A172 (cell line): ENCODE measurements around the gene TMEM207. TPM values are rescaled to one million over a fixed set of nuclear protein-coding genes. Genes with fewer than 3 reads are reported as not detected.
A peak's percentile ranks its signal among the peaks of the same experiment; 100 is the strongest.
"Not testable (repeated sequence)": the region's sequence is repeated elsewhere in the genome, so short reads cannot be mapped to it uniquely, and the experiment has no call there.

Source experiments
- DNase-seq: peaks from one replicate; pipeline ENCODE4 v3.0.0-alpha.2; 2015; ENCODE audit warnings: low spot score
- total RNA-seq: library from RNA; depleted of rRNA; stranded (reverse); fragments of >200 nt; shearing (Covaris generic); gene quantifications from 2 replicates; pipeline ENCODE4 v1.2.3, GENCODE V29; 2014; rRNA removed

The TMEM207 gene
- 0.21 TPM in 1 of 2 replicates, not detected in the other for total RNA-seq

GRCh38 chr3:190449801-190450200 is at the start of gene TMEM207:
TMEM207 (minus strand) TSS chr3:190449901; CDS start chr3:190449809, 92 bp downstream.
- no peak for DNase-seq

- no peak for DNase-seq
These were observed 49.4 kb upstream of the TMEM207 start for GRCh38 chr3:190499122-190499521.

DNA sequence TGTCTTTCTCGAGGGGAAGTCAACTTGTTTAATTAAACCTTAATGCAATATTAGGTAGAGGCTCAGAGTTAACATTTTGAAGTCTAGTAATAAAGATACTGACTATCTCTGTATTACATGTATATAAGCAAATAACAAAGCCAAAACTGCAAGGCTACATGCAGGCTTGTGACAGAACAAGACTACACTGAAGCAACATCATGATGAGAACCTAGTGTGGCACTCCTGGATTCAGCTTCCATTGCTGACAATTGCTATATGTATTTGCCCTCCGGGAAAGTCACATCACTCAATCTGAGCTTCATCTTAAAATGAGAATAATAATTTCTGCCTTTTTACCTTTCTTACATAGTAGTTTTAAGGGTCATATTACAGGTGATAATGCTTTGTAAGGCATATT is 48.6 kb upstream of the TMEM207 start:
- DNase-seq = no peak

- peak; percentile 11 for DNase-seq
These were observed 48.1 kb upstream of the TMEM207 start for GRCh38 chr3:190497811-190498210.

DNA sequence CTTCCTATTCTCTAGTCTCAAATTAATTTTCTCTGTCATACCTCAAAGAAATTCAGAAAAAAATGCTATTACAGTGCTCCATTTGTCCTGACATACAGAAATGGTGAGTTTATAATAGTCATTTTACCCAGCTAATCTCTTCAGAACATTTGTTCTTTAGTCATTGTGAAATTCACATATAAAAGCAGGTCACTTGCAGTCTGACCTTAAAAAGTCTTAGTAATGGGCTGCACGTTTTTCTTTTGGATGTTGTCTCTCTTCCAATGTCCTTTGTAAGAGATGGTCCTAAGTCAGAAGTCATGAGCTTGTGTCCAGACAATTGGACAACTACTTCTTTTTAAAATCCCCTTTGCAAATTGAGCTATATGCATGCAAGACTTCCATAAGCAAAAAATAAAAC is 47.2 kb upstream of the TMEM207 start:
- DNase-seq = no peak

DNA sequence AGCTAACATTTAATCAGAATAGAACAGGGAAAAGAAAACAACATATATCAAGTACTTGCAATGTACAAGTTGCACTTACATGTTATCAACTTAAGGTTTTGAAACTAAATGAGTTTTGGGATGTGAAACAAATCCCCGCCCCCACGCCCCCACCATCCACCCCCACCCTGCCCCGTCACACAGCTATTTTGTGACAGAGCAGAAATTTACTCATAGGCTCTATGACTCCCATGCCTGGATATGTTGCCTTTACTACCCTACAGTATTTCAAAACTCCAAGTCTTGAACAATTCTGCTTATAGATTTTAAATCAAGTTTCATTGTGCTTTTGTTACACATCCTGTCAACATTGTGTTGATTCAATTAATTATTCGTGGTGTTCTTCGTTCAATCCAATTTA is 46.1 kb upstream of the TMEM207 start:
- no peak for DNase-seq

- no peak for DNase-seq
These were observed 45.7 kb upstream of the TMEM207 start for GRCh38 chr3:190495354-190495753.

DNA sequence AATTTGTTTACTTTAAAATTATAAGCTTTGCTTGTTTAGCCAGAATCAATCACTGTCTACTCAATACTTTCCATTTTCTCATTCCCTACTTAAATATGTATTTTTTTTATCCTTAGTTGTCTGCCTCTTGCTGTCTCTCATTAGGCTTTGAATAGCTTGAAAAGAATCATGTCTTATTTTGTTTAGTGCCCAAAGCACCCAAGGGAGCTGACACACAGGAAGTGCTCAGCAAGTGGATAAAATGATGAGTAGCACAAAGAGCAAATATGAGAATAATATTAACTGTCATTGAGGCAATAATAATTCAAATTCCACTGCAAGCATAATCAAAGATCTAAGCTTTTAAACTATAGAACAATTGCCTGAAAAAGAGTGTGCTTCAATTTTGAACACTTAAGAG is 45.2 kb upstream of the TMEM207 start:
- DNase-seq = no peak

DNA sequence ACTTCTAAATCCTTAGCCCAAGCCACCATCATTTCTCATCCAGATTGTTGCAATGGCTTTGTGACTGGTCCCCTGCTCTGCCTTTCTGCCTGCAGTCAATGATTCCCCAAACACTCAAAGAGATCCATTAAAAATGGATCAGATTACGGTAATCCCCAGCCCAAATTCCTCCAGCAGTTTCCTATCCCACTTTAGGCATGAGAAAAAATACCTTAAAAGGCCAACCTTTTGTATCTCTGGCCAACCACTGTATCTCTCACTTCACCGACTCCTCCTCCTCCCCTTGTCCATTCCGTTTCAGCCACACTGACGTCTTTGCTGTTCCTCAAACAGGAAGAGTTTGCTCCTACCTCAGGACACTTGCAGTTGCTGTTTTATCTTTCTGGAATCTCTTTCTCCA is 43.3 kb upstream of the TMEM207 start:
- no peak for DNase-seq

- no peak for DNase-seq
These were observed 42.4 kb upstream of the TMEM207 start for GRCh38 chr3:190492129-190492528.

DNA sequence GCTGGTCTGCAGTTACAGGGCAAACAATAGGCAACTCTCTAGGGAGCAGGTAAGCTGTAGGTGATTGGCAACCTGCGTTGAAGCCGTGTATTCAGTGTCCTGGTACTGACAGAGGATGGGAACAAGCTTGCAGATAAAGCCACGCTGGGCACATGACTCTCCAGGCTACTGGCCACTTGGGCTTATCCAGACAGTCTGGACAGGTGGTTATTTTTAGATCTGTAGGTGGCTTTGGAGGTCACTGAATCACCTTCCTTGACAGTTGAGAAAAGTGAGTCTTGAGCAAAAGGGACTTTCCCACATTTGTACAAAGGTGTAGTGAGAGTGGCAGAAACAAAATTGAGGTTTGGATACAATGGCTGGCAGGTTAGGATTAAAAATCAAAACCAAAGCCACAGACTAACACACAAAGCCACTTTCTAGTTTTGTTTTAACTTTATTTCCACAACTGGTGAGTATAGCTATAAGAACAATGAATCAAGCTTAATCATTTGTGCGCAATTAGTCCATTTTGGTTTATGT is 41.9 kb upstream of the TMEM207 start:
- DNase-seq = peak; percentile 59

DNA sequence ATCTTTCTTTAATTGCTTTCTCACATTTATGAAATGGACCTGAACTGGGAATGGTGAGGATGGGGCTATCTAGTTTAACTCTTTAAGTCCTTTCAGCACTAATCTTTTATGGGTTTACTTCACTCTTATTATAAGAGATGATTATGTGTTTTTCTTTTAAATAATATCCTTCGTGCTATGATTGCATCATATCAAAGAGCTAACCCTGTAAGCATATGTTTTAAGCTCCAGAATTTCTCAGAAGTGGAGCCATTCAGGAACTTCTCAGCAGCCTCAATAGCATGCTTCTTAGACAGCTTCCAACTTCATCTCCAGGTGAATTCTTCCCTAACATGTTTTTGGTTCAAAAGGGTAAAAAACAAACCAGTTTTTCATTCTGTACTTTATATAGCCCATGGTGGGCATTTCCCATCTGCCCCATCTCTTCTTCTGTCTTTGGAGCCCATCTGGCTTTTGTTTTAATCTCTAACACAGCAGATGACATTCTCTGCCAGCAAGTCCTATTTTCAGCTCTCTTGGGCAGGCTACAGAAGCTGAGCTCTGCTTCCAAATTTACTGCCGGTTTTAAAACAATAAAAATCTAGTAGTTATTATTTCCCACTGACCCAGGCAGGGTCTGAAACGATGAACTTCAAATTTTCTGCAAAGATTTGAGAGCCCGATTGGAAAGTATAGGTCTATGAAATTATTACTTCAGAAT is 37.4 kb upstream of the TMEM207 start:
- no peak for DNase-seq

- no peak for DNase-seq
These were observed 36.8 kb upstream of the TMEM207 start for GRCh38 chr3:190486533-190486864.

DNA sequence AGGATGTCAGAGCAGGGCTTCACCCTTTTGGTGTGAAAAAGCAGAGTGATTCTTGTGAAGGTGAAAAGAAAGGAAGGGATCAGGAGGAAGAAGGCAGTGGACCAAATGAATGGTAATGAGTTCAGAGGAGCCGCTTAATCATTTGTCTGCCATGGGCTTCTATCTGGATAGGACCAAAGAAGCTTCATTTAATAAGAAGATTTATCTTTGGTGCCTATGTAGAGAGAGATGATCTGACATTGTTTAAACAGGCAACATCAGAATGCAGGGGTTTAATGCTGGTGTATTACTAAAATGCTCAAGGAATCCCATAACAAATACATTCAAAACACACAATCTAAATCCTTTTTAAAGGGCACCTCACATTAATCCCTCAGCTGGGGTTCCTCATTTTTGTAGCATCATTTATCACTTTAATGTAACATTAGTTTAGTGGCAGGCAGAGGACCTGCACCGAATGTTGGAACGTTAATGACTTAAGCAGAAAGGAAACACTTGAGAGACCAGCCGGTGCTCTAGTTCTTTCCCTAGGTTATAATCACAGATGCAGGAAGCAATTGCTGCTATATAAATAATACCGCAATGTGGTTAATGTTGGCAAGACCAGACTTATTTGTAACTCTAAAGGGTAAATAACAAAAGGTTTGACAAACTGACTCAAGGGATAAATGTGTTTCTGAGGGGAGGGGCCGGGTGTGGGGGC is 36.3 kb upstream of the TMEM207 start:
- DNase-seq = peak; percentile 5

DNA sequence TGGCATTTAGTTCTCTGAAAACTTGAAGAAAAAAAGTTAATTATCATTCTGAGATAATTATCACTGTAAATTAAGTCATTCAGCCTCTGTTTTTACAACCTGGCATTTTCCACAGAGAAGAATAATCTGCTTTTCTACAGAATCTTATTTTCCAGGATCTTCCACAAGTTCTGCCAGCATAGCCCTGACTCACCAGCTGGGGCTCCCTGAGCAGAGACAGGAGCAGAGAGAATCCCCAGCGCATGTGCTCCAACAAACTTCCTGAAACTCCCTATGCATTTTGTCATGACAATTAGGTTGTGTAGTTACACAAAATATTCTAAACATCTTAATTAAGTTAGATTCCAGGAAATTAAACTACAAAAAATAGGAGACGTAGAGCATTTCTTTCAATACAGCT is 32.1 kb upstream of the TMEM207 start:
- DNase-seq = no peak

GRCh38 chr3:190473261-190473660 is 23.6 kb upstream of the TMEM207 start:
- DNase-seq = not testable (repeated sequence)

DNA sequence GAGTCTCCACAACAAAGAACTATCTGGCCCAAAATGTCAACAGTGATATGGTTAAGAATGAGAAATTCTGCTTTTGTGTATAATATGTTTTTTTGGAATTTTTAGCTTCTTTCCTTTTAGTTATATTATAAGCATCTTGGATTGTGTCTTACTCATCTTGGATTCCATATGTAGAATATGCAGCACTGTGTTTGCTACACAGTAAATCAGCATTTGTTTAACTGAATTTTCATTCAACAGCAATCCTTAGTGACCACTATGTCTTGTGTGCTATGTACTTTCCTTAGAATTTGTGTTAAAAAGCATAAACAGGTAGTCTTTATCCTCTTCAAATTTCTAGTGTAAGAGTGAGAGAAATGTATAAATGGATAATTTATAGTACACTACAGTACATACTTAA is 18.2 kb upstream of the TMEM207 start:
- no peak for DNase-seq

DNA sequence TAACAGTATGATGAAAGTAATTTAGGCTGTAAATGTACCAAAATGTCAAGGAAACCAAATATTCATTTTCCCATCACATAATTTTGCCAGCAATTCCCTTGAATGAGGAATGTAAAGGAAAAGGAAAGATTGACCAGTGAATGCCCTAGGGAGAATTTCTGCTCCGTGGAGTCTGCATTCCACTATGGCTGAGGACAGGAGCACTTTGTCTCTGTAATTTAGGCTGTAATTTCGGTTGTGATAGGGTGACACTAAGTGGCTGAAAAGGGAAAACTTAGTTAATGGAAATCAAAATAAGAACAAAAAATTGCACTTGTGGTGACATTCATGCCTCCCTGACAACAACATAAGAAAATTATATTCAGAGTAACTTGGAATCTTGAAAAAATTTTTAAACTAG is 8.3 kb upstream of the TMEM207 start:
- no peak for DNase-seq

DNA sequence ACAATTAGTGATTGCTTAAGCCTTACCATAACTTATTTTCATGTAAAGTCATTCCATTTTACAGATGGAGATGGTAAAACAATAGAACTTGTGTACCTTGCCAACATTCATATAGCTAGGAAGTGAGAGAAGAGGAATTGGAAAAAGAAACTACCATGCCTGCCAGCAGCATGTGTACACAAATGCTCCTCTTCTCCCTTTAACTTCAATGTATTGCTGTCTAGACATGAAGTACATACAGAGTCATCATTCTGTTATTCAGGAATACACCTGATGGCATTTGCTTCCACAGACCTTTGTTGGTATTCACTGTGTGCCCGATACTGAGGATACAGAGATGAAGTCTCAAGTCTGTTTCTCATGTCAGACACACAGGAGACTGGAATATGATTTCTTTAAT is 7.1 kb upstream of the TMEM207 start:
- no peak for DNase-seq

DNA sequence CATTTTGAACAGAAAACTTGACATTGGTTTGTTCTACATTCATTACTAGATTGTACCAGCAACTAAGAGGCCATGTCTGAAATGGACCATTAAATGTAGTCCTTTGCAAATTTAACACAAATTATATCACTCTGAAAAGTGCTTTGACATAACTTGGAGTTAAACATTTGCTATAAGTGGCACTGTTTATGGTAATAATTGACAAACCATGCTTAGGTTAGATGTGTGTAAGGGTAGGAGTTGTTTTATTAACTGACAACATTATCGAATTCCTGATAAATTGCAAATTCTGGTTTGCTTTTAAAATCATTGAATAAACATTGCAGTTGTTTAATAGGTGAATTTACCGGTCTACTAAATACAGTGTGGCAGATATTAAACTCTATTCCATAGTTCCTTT is 6.1 kb upstream of the TMEM207 start:
- DNase-seq = no peak

- DNase-seq = no peak
These were observed 1.4 kb downstream of the TMEM207 start for GRCh38 chr3:190448256-190448655.

GRCh38 chr3:190446573-190447279 is 3.0 kb downstream of the TMEM207 start:
- DNase-seq = peak; percentile 26
